ENCODE data around the gene SPINT1.

SPINT1 gene

DNA sequence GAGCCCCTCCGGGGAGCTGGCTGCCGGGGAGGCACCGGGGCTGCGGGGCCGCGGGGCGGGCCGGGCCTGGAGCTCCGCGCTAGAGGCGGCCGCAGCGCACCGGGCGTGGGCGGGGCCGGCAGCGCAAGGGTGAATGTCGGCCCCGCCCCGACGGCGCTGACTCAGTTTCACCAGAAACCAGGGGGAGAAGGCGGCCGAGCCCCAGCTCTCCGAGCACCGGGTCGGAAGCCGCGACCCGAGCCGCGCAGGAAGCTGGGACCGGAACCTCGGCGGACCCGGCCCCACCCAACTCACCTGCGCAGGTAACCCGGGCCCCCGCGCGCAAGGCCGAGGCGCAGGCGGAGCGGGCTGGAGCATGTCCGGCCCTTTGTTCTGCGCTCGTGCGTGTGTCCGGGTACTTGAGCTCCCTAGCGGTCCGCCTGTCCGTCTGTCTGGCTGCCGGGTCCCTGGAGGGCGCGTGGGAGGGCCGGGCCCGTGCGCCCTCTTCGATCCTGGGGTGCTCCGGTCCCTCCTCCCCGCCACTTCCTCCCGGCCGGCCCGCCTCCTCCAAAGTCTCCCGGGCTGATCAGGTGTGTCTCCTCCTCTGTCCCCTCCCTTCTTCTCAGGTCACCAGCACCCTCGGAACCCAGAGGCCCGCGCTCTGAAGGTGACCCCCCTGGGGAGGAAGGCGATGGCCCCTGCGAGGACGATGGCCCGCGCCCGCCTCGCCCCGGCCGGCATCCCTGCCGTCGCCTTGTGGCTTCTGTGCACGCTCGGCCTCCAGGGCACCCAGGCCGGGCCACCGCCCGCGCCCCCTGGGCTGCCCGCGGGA lies at the start of gene SPINT1:
SPINT1 (plus strand) TSS at position 164 of the 811 bp plus-strand sequence; CDS start at position 671, 507 bp downstream.
- FAIRE-seq (no peak), DNase-seq (ENCODE audit: low spot score) (no peak)

DNA sequence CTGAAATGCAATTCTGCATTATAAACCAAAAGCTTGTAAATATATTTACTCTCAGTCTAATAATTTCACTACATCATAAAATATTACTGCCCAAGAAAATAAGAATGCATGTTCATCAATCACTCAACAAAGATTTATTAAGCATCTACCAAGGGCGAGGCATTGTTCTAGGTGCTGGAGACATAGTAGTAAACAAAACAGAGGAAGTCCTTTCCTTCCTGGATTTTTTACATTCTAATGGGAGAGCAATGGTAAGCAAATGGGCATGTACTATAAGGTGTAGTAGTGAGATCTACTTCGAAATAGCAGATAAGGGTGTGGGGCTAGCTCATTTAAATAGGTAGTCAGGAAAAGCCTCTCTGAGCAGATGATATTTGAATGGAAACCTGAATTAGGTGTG lies 47.8 kb upstream of the SPINT1 start:
- DNase-seq (ENCODE audit: low spot score) (no peak), FAIRE-seq (no peak)

- DNase-seq (ENCODE audit: low spot score) (no peak), FAIRE-seq (no peak)
Measured at GRCh38 chr15:40796512-40796911, 47.3 kb upstream of the SPINT1 start.

DNA sequence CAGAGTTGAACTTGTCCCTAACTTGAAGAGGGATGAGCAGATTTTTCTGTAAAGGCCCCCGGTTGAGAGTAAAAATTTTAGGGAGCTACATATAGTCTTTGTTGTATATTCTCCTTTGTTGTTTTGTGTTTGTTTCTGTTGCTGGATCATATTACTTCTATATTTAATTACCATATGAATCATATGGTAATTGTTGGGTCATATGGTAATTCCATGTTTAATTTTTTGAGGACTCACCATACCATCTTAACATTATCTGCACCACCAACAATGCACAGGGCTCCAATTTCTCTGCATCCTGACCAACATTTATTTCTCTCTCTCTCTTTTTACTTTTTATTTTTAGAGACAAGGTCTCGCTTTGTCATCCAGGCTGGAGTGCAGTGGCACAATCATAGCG lies 44.3 kb upstream of the SPINT1 start:
- no peak for DNase-seq (ENCODE audit: low spot score)
- FAIRE-seq = no peak

DNA sequence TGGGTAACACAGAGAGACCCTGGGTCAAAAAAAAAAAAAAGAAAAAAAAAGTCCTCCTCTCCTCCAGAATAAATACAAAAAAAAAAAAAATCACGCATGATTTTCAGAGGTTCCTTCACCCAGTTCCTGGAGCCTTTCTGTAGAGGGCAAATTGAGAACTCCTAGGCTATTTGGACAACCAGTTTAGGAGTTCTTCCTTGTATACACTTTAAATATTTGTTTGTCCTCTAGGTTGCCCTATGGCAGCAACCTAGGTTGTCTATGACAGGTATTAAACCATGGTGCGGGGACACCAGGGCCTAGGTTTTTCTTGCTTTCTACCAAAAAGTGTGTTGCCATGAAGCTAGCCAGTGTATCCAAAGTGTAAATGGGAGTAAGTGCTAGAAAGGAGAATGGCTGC lies 40.8 kb upstream of the SPINT1 start:
- no peak for FAIRE-seq
- DNase-seq (ENCODE audit: low spot score) = no peak

GRCh38 chr15:40803688-40804087 lies 40.2 kb upstream of the SPINT1 start:
- no peak for DNase-seq (ENCODE audit: low spot score)
- no peak for FAIRE-seq

DNA sequence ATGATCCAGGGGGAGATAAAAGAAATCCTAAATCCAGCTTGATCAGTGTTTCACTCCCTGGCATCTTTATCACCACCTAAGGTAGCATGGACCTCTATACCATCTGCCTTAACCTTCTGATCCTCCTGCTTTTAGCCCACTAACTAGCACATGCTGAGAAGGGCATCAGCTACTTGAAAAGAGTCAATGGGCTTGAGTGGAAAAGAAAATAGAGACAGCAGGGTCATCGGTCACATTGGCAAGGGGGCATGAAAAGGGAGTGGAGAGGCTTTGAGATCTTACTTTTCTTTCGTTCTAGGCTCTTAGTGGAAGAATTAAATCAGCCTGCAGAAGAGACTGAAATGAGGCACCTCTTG lies 37.2 kb upstream of the SPINT1 start:
- FAIRE-seq = no peak

GRCh38 chr15:40807028-40807887 lies 36.6 kb upstream of the SPINT1 start, which contains the start of the genes DNAJC17 and ZFYVE19:
TSS of gene DNAJC17 (minus strand) at chr15:40807473. CDS start at chr15:40807446, 27 bp downstream.
TSS of gene ZFYVE19 (plus strand) at chr15:40807089. CDS start at chr15:40807590, 501 bp downstream.
- DNase-seq (ENCODE audit: low spot score) (peak; percentile 96), FAIRE-seq (peak; percentile 86)

More for the DNA sequence above, 37.2 kb upstream of the SPINT1 start:
- no peak for DNase-seq (ENCODE audit: low spot score)

DNA sequence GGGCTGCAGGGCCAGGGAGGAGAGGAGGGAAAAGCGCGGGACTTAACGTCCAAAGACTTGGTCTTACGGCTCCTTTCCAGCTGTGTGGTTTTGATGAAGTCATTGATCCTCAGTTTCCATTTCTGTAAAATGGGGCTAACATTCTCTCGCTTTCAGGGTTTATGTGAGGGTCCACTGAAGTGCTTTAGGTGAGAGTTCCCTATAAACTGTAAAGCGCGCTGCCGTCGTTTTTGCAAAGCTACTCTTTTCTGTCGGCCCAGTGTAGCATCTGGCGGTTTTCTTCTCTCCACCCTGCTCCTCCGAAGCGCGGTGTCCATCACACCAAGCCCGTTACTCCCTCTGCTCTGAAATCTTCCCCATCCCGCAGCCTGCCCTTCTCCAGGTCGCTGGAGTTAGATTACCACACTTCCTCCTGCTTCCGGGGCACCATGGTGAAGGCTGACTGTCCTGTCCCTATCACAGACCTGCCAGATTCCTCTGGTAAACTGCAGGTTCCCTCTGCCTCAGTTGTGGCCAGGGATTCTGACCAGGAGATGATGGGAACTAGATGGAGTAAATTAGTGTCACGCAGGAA lies 35.9 kb upstream of the SPINT1 start:
- DNase-seq (ENCODE audit: low spot score) (no peak), FAIRE-seq (no peak)

- DNase-seq (ENCODE audit: low spot score) (no peak), FAIRE-seq (no peak)
Measured at GRCh38 chr15:40808861-40809450, 34.9 kb upstream of the SPINT1 start.

DNA sequence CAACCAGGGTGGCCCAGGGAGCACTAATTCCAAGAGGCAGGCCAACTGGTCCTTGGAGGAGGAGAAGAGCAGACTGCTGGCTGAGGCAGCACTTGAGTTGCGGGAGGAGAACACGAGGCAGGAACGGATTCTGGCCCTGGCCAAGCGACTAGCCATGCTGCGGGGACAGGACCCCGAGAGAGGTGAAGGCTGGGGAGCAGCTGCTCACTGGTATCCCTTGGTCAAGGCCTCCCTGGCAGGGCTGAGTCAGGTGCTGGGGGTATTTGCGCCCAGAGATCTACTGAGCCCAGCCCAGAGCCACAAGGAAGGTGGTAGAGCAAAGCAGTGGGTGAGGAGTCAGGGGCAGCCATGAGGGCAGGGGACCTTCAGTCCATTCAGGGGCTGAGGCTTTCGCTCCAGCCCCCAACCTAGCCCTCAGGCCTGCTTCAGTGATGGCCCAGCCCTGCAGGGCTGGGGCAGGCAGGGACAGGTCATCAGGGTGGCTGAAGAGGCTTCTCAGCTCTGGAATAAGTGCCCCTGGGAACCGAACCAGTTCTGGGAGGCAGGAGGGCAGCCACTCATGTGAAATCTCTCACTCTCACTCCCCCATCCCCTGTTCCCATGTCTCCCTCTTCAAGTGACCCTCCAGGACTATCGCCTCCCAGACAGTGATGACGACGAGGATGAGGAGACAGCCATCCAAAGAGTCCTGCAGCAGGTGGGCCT lies 31.0 kb upstream of the SPINT1 start:
- DNase-seq (ENCODE audit: low spot score) (no peak), FAIRE-seq (no peak)

GRCh38 chr15:40815042-40815698 lies 28.7 kb upstream of the SPINT1 start:
- no peak for FAIRE-seq
- DNase-seq (ENCODE audit: low spot score) = no peak

GRCh38 chr15:40819048-40819447 lies 24.8 kb upstream of the SPINT1 start:
- FAIRE-seq = no peak
- DNase-seq (ENCODE audit: low spot score) = no peak

DNA sequence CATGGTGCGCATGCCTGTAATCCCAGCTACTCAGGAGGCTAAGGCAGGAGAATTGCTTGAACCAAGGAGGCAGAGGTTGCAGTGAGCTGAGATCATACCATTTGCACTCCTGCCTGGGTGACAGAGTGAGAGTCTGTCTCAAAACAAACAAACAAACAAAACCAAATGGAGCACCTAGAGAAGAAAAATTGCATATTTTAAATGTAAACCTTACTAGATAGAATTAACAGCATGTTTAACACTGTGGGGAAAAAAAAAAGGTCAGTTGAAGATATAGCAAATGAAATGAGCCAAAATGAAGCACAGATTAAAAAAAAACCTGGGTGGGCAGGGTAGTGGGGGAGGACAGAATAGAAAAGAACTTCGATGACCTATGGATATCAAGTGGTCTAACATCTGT lies 22.7 kb upstream of the SPINT1 start:
- no peak for FAIRE-seq
- DNase-seq (ENCODE audit: low spot score) = no peak

DNA sequence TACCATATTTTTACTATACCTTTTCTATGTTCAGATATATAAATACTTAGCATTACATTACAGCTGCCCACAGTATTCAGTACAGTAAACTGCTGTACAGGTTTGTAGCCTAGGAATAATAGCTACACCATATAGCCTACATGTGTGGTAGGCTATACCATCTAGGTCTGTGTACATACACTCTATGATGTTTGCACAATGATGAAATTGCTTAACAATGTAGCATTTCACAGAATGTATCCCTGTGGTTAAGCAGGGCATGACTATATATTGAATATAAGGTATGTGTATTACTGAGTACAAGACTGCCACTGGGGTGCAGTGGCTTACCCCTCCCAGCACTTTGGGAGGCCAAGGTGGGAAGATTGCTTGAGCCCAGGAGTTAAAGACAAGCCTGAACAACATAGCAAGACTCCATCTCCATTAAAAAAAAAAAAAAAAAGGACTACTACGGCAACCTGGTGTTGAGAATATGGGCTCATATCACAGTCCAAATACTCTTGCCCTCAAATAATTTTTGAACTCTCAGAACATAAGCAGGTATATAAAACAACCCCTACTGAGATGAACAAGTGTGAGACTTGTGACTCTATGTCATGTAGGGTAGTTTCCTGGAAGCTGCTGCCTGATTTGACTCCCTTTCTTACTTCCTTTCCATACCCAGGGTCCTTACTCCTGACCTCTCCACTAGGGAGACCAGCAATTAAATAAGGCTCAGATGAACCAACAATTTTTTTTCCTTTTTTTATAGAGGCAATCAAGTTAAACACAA lies 20.1 kb upstream of the SPINT1 start:
- DNase-seq (ENCODE audit: low spot score) (no peak), FAIRE-seq (no peak)

- FAIRE-seq = no peak
- DNase-seq (ENCODE audit: low spot score) = no peak
Measured at GRCh38 chr15:40825661-40826422, 18.0 kb upstream of the SPINT1 start.

DNA sequence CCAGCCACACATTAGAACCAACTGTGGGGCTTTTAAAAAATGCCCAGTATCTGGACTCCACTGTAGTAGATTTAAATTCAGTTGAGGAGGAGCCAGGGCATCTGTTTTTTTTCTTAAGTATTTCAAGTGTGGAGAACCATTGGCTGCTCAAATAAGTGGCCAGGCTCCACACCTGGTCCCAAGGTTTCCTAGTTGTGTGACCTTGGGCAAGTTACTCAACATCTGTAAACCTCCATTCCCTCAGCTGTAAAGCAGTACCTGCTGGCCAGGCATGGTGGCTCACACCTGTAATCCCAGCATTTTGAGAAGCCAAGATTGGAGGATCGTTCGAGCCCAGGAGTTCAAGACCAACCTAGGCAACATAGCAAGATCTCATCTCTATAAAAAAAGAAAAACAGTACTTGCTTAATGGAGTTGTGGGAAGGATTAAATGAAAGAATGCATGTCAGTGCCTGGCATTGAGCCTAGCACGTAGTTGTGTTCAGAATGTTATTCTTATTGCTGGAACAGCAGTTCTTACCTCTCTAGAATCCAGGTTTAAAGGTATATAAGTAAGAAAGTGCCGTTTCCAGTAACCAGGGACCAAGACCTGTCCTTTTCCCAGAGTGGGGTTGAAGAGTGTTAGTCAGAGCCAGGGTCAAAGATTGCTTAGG lies 17.3 kb upstream of the SPINT1 start:
- DNase-seq (ENCODE audit: low spot score) = no peak

DNA sequence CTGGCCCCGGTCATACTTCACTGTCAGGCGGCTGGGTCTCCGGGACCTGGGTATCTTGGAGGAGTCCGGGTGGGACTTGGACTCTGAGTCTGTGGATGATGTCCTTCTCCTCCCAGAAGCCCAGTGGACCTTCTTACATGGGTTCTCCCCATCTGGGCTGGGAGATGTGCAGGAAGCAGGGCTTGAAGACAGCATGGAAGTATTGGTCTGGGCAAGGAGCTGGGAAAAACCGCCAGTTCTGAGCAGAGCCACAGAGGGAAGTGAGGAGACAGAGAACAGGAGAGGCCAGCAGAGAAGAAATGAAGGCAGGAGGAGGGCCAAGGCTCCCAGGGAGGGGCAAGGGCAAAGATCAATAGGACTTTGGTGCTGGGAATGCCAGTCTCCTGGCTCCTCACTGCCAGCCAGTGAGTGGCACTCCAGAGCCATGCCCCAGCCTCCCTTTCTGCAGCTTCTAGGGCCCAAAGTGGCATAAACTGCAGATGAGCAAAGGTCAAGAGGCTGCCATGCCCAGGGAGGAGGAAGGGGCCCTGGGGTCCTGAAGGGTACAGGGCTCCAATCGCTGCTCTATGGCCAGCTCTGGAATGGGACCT lies 15.3 kb upstream of the SPINT1 start, which contains the start of gene PPP1R14D:
PPP1R14D (minus strand) TSS at position 262 of the 590 bp plus-strand sequence; CDS start at position 195, 67 bp downstream.
- no peak for FAIRE-seq

More for the DNA sequence above, 17.3 kb upstream of the SPINT1 start:
- FAIRE-seq = no peak

More for the DNA sequence above, 15.3 kb upstream of the SPINT1 start, which contains the start of gene PPP1R14D:
- DNase-seq (ENCODE audit: low spot score) = no peak

Measured in urothelium cell line (cell line).